Measurements from ENCODE around the gene CKMT1A.
"Not testable (repeated sequence)": the region's sequence is repeated elsewhere in the genome, so short reads cannot be mapped to it uniquely, and the experiment has no call there.

The CKMT1A gene

GRCh38 chr15:43746903-43747309 lies 53.2 kb downstream of the CKMT1A start:
- not testable (repeated sequence) for DNase-seq
- intact Hi-C loops (cut with DNase I): loop anchor here (5.0 kb wide), 1 partner anchor 45 kb away; the partner anchor contains the start of gene SERF2

GRCh38 chr15:43748376-43748775 lies 54.7 kb downstream of the CKMT1A start:
- intact Hi-C loops (cut with DNase I): loop anchor here (5.0 kb wide), 1 partner anchor 44 kb away; the partner anchor contains the start of gene SERF2

More at GRCh38 chr15:43748376-43748775, 54.7 kb downstream of the CKMT1A start:
- DNase-seq: no peak

Measured in posterior cingulate gyrus (tissue), 11 donors.